Activated T-cell treated with anti-CD3 and anti-CD28 coated beads, Interleukin-2, amount 50 U/mL, for 4 hours (primary cell): ENCODE results near the gene C2CD4C. TPM values are rescaled to one million over a fixed set of nuclear protein-coding genes. Genes with fewer than 3 reads are reported as not detected.
"Not testable (repeated sequence)": the region's sequence is repeated elsewhere in the genome, so short reads cannot be mapped to it uniquely, and the experiment has no call there.

Source experiments
- ATAC-seq, 2 donors: fragments of 200-7000 bp; cut with Tn5 transposase; one replicate each; pipeline ENCODE4 v1.10.0; 2021
- DNase-seq: peaks from one replicate; pipeline ENCODE4 v3.0.0-alpha.2; 2020
- H3K27me3 Mint-ChIP-seq: one replicate; pipeline ENCODE4 v1.8.0; 2021; ENCODE audit warnings: low read depth, mixed read lengths
- H3K36me3 Mint-ChIP-seq: one replicate; pipeline ENCODE4 v1.8.0; 2022; ENCODE audit warnings: mixed read lengths; ENCODE audit not compliant: insufficient read depth
- H3K4me1 Mint-ChIP-seq: one replicate; pipeline ENCODE4 v1.8.0; 2021; ENCODE audit warnings: low read depth, mixed read lengths
- H3K4me3 Mint-ChIP-seq: one replicate; pipeline ENCODE4 v1.8.0; 2021; ENCODE audit warnings: mild to moderate bottlenecking, moderate library complexity, mixed read lengths
- H3K9me3 Mint-ChIP-seq: one replicate; pipeline ENCODE4 v1.8.0; 2021; ENCODE audit warnings: mixed read lengths
- total RNA-seq, 3 donors: library from RNA; stranded (reverse); gene quantifications; one replicate each; pipeline ENCODE4 v1.2.1, GENCODE V29; 2021

Gene C2CD4C
- total RNA-seq, 3 donors from 2014 or later: 0.11 to 0.14 TPM; not detected in 1

DNA sequence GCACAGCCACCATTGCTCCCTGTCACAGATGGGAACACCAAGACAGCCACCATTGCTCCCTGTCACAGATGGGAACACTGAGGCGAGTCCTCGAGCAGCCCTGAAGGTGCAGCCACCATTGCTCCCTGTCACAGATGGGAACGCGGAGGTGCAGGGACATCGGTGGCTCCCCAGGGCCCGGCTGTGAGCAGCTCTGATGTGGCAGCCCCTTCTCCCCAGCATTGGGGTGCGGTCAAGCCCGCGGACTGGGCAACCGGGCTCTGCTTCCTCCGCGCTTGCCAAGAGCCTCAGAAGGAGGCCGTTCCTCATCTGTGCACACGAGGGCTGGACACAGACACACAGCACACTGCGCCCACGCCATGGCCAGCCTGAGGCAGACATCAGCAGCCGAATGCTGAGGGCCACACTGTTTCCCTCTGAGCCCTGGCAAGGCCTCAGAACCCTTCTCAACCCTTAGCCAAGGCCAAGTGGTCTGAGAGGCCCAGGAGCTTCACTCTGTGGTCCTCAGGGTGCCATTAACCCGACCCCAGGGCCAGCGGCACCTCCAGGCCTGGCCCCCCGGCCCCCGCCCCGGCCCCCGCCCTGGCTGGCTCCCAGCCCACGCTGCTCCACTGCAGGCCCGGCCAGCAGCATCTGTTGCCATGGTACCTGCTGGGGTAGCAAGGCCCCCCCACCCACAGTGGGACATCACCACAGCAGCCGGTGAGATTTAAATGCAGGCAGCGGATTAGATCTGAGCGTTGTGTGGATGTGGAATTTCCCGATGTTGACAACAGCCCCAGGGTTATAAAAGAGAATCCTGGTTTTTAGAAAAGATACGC, 18.4 kb downstream of the C2CD4C start:
- Mint-ChIP-seq H3K9me3 (peaks cover 6% of the 10 kb centered on the region), H3K4me1 (no peaks in the 10 kb centered on the region), H3K36me3 (no peaks in the 10 kb centered on the region), H3K27me3 (peaks cover 21% of the 10 kb centered on the region), H3K4me3 (no peak overlapping the region)
- DNase-seq (no peak), ATAC-seq (no peak)

DNA sequence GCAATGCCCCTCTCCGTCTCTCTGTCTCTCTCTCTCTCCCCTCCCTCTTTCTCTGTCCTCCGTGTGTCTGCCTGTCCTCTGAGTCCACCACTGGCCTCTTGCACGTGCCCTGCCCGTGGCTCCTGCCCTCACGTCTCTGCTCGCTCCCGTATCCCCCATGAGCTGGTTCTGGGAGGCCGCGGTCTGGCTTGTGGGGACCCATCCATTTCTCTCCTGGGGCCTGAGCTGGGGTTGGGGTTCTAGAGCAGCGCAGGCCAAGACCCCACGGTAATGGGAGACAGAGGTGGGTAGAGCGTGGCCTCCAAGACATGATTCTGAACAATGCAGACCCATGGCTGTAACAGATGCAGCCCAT, 19.0 kb downstream of the C2CD4C start:
- no peak for ATAC-seq

DNA sequence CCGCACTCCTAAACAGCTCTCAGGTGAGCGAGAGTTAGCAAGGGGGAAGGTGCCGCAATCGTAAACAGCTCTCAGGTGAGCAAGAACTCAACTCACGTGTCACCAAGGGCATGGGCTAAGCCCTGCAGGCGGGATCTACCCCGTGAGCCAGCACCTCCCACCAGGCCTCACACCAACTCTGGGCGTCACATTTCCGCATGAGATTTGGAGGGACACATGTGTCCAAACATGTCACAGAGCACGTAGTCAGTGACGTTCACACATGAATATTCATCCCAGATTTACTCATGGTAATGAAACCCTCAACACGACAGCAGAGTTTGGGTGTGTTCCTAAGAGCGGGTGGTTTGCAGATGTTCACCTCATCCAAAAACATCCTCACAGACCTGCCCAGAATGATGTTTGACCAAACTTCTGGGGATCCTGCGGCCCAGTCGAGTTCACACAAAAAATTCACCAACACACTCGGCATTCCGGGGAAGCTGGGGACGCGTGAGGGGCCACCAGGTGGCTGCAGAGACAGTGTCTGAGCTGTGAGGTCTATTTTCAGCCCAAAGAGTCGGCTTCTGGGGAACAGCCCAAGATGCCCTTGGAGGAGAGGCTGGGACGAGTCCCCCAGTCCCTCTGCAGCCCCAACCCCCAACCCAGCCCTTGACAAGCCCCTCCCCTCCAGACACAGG, 19.6 kb downstream of the C2CD4C start:
- Mint-ChIP-seq H3K27me3 (peaks cover 30% of the 10 kb centered on the region), H3K9me3 (peaks cover 4% of the 10 kb centered on the region), H3K4me3 (no peak overlapping the region), H3K36me3 (no peaks in the 10 kb centered on the region), H3K4me1 (no peaks in the 10 kb centered on the region)
- ATAC-seq: no peak
- no peak for DNase-seq

More for the DNA sequence above, 19.0 kb downstream of the C2CD4C start:
- Mint-ChIP-seq H3K4me3 (no peak overlapping the region), H3K9me3 (peaks cover 4% of the 10 kb centered on the region), H3K36me3 (no peaks in the 10 kb centered on the region), H3K27me3 (peaks cover 26% of the 10 kb centered on the region), H3K4me1 (no peaks in the 10 kb centered on the region)
- DNase-seq: no peak

DNA sequence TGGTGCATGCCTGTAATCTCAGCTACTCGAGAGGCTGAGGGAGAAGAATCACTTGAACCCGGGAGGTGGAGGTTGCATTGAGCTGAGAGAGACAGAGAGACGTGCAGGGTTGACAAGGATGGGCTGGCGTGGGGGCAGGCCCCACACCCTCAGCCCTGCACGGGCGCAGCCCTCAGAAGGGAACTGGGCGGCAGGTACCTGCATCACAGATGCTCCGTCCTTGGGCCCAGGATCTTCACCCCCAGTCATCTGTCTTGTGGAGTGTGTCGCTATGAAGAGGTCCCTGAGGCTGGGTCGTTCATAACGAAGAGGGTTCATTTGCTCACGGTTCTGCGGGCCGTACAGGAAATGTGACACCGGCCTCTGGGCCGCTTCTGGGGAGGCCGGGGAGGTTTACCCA, 20.3 kb downstream of the C2CD4C start:
- H3K9me3 Mint-ChIP-seq: peaks cover 4% of the 10 kb centered on the region
- ATAC-seq: no peak
- DNase-seq: no peak
- H3K36me3 Mint-ChIP-seq: no peaks in the 10 kb centered on the region
- H3K27me3 Mint-ChIP-seq: peaks cover 36% of the 10 kb centered on the region
- no peak overlapping the region for H3K4me3 Mint-ChIP-seq
- peaks cover under 1% of the 10 kb centered on the region for H3K4me1 Mint-ChIP-seq

DNA sequence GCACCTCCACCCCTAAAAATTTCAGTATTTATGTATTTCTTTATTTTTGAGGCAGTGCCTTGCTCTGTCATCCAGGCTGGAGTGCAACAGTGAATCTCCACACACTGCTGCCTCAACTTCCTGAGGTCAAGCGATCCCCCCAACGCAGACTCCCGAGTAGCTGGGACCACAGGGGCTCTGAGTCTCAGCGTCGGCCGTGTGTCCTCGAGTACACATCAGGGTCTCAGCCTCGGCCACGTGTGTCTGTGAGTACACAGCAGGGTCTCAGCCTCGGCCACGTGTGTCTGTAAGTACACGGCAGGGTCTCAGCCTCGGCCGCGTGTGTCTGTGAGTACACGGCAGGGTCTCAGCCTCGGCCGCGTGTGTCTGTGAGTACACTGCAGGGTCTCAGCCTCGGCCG, 21.2 kb downstream of the C2CD4C start:
- Mint-ChIP-seq H3K4me1 (peaks cover 9% of the 10 kb centered on the region), H3K27me3 (peaks cover 40% of the 10 kb centered on the region), H3K9me3 (peaks cover under 1% of the 10 kb centered on the region), H3K4me3 (no peak overlapping the region), H3K36me3 (no peaks in the 10 kb centered on the region)
- ATAC-seq (no peak), DNase-seq (no peak)

DNA sequence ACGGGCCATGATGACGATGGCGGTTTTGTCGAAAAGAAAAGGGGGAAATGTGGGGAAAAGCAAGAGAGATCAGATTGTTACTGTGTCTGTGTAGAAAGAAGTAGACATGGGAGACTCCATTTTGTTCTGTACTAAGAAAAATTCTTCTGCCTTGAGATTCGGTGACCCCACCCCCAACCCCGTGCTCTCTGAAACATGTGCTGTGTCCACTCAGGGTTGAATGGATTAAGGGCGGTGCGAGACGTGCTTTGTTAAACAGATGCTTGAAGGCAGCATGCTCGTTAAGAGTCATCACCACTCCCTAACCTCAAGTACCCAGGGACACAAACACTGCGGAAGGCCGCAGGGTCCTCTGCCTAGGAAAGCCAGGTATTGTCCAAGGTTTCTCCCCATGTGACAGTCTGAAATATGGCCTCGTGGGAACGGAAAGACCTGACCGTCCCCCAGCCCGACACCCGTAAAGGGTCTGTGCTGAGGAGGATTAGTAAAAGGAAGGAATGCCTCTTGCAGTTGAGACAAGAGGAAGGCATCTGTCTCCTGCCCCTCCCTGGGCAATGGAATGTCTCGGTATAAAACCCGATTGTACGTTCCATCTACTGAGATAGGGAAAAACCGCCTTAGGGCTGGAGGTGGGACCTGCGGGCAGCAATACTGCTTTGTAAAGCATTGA, 22.2 kb downstream of the C2CD4C start:
- H3K27me3 Mint-ChIP-seq: peaks cover 42% of the 10 kb centered on the region
- not testable (repeated sequence) for H3K36me3 Mint-ChIP-seq, ATAC-seq, H3K4me3 Mint-ChIP-seq, H3K9me3 Mint-ChIP-seq, DNase-seq
- peaks cover 14% of the 10 kb centered on the region for H3K4me1 Mint-ChIP-seq

DNA sequence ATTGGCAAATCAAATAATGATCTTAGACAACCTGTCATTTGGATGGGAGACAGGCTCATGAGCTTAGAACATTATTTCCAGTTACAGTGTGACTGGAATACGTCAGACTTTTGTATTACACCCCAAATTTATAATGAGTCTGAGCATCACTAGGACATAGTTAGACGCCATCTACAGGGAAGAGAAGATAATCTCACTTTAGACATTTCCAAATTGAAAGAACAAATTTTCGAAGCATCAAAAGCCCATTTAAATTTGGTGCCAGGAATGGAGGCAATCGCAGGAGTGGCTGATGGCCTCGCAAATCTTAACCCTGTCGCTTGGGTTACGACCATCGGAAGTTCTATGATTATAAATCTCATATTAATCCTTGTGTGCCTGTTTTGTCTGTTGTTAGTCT, 22.8 kb downstream of the C2CD4C start:
- Mint-ChIP-seq H3K4me1 (peaks cover 14% of the 10 kb centered on the region), H3K27me3 (peaks cover 42% of the 10 kb centered on the region)
- ATAC-seq, H3K4me3 Mint-ChIP-seq, H3K36me3 Mint-ChIP-seq, DNase-seq, H3K9me3 Mint-ChIP-seq: not testable (repeated sequence)

DNA sequence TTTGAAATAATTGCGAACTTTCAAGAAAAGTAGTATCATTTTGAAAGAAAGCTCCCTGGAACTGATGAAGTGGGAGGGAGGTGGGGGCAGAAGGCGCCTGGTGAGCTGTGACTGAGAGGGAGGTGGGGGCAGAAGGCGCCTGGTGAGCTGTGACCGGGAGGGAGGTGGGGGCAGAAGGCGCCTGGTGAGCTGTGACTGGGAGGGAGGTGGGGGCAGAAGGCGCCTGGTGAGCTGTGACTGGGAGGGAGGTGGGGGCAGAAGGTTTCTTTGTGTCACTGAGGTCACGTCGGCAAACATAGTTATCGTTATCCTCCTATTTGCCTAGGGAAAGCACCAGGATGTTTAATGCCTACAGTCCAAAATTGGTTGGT, 24.2 kb downstream of the C2CD4C start:
- peaks cover 1% of the 10 kb centered on the region for H3K36me3 Mint-ChIP-seq
- DNase-seq (no peak), ATAC-seq (no peak)
- H3K4me1 Mint-ChIP-seq: peaks cover 14% of the 10 kb centered on the region
- H3K27me3 Mint-ChIP-seq: peaks cover 46% of the 10 kb centered on the region
- H3K9me3 Mint-ChIP-seq: peaks cover 4% of the 10 kb centered on the region
- no peak overlapping the region for H3K4me3 Mint-ChIP-seq

DNA sequence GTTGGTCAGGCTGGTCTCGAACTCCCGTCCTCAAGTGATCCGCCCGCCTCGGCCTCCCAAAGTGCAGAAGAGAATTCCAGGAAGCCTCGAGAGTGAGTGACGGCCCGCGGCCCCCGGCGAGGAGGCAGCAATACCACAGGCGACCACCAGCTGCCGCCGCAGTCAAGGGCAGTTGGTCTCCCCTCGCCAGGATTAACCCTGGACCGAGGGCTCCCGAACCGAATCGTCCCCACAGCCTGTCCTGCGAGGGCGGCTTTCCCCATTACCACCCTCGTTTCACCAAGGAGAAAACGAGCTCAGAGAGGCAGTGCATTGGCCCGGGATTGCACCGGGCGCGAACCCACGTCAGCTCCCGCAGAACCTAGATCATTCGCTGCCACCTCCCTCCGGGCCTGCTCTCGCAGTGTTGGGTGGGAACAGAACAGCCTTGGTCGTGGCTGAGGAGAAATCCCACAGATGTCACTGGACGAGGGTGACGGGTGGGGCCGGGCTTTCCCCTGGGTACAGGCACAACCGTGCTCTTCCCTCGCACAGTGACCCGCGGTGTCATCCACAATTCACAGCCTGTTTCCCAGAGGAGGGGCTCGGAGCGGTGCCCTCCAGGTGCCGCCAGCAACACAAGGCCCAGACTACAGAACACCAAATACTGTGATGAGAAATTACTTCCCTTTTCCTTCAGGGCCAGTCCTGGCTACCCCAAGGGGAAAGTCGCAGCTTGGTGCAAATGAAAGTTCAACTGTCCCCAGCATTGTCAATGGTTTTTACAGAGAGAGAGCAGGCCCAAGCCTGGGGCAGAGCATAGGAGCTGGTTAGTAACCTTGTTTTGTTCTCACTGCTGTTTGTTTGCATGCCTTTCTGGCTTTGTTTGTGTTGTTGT, 24.8 kb downstream of the C2CD4C start:
- peaks cover 14% of the 10 kb centered on the region for H3K4me1 Mint-ChIP-seq
- ATAC-seq (no peak), DNase-seq (no peak)

DNA sequence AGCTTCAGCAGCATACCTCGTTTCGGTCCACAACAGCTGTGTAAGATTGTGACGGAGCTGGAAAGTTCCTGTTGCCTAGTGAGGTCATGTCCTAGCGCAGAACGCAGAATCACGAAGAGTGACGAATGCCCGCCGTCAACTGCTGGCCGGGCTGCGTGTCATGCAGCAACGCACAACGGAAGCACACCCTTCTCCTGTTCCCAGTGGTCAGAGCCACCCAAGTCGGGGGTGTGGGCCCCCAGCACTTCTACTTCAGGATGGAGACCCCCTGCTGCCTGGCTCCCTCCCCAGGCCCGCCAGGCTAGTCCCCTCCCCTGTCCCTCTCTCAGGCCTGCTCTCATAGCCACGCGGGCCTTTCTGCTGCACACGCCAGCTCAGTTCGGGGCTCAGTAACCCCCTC, 25.9 kb downstream of the C2CD4C start:
- no peak overlapping the region for H3K4me3 Mint-ChIP-seq
- DNase-seq: no peak
- peaks cover 4% of the 10 kb centered on the region for H3K9me3 Mint-ChIP-seq
- peaks cover 1% of the 10 kb centered on the region for H3K36me3 Mint-ChIP-seq
- peaks cover 14% of the 10 kb centered on the region for H3K4me1 Mint-ChIP-seq
- peaks cover 41% of the 10 kb centered on the region for H3K27me3 Mint-ChIP-seq
- ATAC-seq: no peak

More for the DNA sequence above, 24.8 kb downstream of the C2CD4C start:
- Mint-ChIP-seq H3K36me3 (peaks cover 1% of the 10 kb centered on the region), H3K27me3 (peaks cover 46% of the 10 kb centered on the region), H3K9me3 (peaks cover 4% of the 10 kb centered on the region), H3K4me3 (no peak overlapping the region)

DNA sequence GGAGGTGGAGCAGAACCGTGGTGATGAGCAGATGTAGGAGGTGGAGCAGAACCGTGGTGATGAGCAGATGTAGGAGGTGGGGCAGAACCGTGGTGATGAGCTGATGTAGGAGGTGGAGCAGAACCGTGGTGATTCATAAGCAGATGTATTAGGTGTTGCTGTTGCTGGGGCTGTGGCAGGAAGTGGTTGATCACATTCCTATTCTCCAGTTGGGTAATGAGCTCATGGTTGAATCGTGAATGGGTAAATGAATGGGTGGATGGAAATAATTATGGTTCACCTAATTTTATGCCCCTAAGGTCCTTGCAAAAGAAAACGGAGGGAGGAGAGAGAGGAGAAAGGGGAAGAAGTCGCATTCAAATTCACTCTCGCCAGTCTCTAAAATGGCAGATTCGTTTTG, 26.4 kb downstream of the C2CD4C start:
- ATAC-seq: peak; percentile 88 to 99
- H3K27me3 Mint-ChIP-seq: peaks cover 41% of the 10 kb centered on the region

DNA sequence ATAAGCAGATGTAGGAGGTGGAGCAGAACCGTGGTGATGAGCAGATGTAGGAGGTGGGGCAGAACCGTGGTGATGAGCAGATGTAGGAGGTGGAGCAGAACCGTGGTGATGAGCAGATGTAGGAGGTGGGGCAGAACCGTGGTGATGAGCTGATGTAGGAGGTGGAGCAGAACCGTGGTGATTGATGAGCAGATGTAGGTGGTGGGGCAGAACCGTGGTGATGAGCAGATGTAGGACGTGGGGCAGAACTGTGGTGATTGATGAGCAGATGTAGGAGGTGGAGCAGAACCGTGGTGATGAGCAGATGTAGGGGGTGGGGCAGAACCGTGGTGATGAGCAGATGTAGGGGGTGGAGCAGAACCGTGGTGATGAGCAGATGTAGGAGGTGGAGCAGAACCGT, 27.0 kb downstream of the C2CD4C start:
- H3K36me3 Mint-ChIP-seq, H3K4me3 Mint-ChIP-seq, ATAC-seq, H3K9me3 Mint-ChIP-seq, DNase-seq: not testable (repeated sequence)
- H3K27me3 Mint-ChIP-seq: peaks cover 39% of the 10 kb centered on the region
- H3K4me1 Mint-ChIP-seq: peaks cover 14% of the 10 kb centered on the region

More for the DNA sequence above, 26.4 kb downstream of the C2CD4C start:
- Mint-ChIP-seq H3K4me1 (peaks cover 14% of the 10 kb centered on the region), H3K4me3 (peak overlapping the region; percentile 37)
- H3K36me3 Mint-ChIP-seq, DNase-seq, H3K9me3 Mint-ChIP-seq: not testable (repeated sequence)

DNA sequence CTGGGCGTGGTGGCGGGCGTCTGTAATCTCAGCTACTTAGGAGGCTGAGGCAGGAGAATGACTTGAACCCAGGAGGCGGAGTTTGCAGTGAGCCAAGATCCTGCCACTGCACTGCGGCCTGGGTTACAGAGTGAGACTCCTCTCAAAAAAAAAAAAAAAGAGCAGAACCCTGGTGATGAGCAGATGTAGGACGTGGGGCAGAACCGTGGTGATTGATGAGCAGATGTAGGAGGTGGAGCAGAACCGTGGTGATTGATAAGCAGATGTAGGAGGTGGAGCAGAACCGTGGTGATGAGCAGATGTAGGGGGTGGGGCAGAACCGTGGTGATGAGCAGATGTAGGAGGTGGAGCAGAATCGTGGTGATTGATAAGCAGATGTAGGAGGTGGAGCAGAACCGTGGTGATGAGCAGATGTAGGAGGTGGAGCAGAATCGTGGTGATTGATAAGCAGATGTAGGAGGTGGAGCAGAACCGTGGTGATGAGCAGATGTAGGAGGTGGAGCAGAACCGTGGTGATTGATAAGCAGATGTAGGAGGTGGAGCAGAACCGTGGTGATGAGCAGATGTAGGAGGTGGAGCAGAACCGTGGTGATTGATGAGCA, 28.2 kb downstream of the C2CD4C start:
- peaks cover 14% of the 10 kb centered on the region for H3K4me1 Mint-ChIP-seq
- H3K36me3 Mint-ChIP-seq, H3K9me3 Mint-ChIP-seq, H3K4me3 Mint-ChIP-seq, ATAC-seq, DNase-seq: not testable (repeated sequence)
- H3K27me3 Mint-ChIP-seq: peaks cover 32% of the 10 kb centered on the region
